Lower lobe of right lung (tissue), 2 donors: Measurements from ENCODE around the gene KCTD1. TPM values are rescaled to one million over a fixed set of nuclear protein-coding genes. Genes with fewer than 3 reads are reported as not detected.

Experiments
- ATAC-seq, 2 donors: fragments of 200-7000 bp; cut with Tn5 transposase; one replicate each; pipeline ENCODE4 v1.9.1; 2020 to 2022; ENCODE audit warnings: mild to moderate bottlenecking in 2 of 2, moderate library complexity in 2 of 2
- DNase-seq: peaks from one replicate; pipeline ENCODE4 v3.0.0-alpha.2; 2020
- H3K27ac ChIP-seq: fragments of 200-600 bp; one replicate; pipeline ENCODE4 v1.8.0; 2022
- H3K27me3 ChIP-seq: fragments of 200-600 bp; one replicate; pipeline ENCODE4 v1.8.0; 2022; ENCODE audit warnings: low read depth
- H3K36me3 ChIP-seq: fragments of 200-600 bp; one replicate; pipeline ENCODE4 v1.8.0; 2022; ENCODE audit warnings: mild to moderate bottlenecking
- H3K4me1 ChIP-seq: fragments of 200-600 bp; one replicate; pipeline ENCODE4 v1.8.0; 2022
- H3K4me3 ChIP-seq: fragments of 200-600 bp; one replicate; pipeline ENCODE4 v1.8.0; 2022; ENCODE audit warnings: mild to moderate bottlenecking
- H3K9me3 ChIP-seq: fragments of 200-600 bp; one replicate; pipeline ENCODE4 v1.8.0; 2022
- intact Hi-C: fragments of 100-400 bp; cut with DNase I; formaldehyde crosslinking; loops from one replicate; pipeline ENCODE4 v1.11.0; 2022
- total RNA-seq: library from RNA; stranded (reverse); fragmentation: NEBNext Ultra II Directional; extraction: Animal tissue kit (Norgen Biotek cat#: 25700); gene quantifications from one replicate; pipeline ENCODE4 v1.2.1, GENCODE V29; 2021
- TF ChIP-seq, protein P1 (sequence below): fragments of 200-600 bp; IDR thresholded peaks from one replicate; pipeline ENCODE4 v1.8.0; 2022; ENCODE audit warnings: antibody characterized with exemption, mild to moderate bottlenecking
- donor health status: DM: no; HTN: yes; CAD: no; lungs with severe emphysema.

The KCTD1 gene
- total RNA-seq, 1 donor from 2014 or later, result 9.0 TPM

DNA sequence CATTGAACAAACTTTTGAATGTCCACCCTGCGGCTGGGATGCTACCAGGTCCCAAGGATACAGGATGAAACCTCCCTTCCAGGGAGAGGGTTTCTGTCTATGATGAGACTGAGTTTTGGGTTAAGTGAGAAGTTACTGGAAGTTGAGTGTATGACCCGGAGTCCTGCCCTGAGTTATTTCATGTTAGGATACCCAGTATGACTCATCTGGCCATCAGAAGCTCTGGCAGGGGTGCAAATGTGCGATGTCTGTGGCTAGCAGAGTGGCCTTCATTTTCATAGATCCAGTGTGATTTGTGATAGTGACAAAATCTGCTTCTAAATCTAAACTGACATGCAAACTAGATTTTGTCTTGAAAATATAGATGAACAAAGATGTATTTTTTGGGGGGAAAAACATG lies 55.3 kb downstream of the KCTD1 start:
- Histone ChIP-seq H3K27ac (no peak overlapping the region), H3K36me3 (no peaks in the 10 kb centered on the region), H3K27me3 (no peaks in the 10 kb centered on the region), H3K4me3 (no peak overlapping the region), H3K9me3 (no peaks in the 10 kb centered on the region), H3K4me1 (no peaks in the 10 kb centered on the region)
- TF ChIP-seq, protein P1, sequence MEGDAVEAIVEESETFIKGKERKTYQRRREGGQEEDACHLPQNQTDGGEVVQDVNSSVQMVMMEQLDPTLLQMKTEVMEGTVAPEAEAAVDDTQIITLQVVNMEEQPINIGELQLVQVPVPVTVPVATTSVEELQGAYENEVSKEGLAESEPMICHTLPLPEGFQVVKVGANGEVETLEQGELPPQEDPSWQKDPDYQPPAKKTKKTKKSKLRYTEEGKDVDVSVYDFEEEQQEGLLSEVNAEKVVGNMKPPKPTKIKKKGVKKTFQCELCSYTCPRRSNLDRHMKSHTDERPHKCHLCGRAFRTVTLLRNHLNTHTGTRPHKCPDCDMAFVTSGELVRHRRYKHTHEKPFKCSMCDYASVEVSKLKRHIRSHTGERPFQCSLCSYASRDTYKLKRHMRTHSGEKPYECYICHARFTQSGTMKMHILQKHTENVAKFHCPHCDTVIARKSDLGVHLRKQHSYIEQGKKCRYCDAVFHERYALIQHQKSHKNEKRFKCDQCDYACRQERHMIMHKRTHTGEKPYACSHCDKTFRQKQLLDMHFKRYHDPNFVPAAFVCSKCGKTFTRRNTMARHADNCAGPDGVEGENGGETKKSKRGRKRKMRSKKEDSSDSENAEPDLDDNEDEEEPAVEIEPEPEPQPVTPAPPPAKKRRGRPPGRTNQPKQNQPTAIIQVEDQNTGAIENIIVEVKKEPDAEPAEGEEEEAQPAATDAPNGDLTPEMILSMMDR, result no peak
- intact Hi-C loops, result no loop called here
- no peak for ATAC-seq
- DNase-seq, result no peak

DNA sequence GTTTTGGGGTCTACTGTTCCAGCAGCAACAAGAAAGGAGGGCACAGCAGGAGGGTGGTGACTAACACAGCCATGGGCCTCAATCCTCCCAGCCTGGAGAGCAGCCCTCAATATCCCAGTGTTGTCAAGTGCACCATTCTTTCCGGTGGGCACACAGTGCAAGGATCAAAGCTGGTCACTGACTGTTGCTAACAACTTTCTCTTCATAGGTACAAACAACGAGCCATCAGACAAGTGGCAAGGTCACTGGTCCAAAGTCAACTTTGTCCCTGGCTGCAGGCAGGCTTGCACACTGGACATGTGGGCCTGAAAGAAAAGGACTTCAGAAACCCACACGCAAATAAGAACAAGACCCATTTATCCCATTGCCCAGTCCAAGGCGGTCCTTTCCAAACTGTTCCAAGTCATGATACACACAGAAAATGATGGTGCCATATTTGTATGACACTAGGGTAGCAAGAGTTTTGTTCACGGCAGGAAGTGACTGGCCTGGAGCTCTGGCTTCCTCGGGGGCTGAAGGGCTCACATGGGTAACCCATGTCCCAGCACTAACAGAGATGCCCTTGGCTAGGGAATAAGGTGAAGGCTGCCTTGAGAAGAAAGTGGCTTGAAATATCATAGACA lies 57.0 kb downstream of the KCTD1 start:
- DNase-seq, result no peak
- Histone ChIP-seq H3K27me3 (no peaks in the 10 kb centered on the region), H3K27ac (no peak overlapping the region), H3K4me1 (no peaks in the 10 kb centered on the region), H3K36me3 (no peaks in the 10 kb centered on the region), H3K4me3 (no peak overlapping the region), H3K9me3 (no peaks in the 10 kb centered on the region)
- no peak for ATAC-seq
- intact Hi-C loops, result no loop called here
- TF ChIP-seq, protein P1, result no peak

- Histone ChIP-seq H3K4me3 (no peak overlapping the region), H3K36me3 (no peaks in the 10 kb centered on the region), H3K27me3 (no peaks in the 10 kb centered on the region), H3K9me3 (no peaks in the 10 kb centered on the region), H3K4me1 (no peaks in the 10 kb centered on the region), H3K27ac (no peak overlapping the region)
- TF ChIP-seq, protein P1, result no peak
- DNase-seq, result no peak
- no peak for ATAC-seq
- intact Hi-C loops, result no loop called here
Observed at GRCh38 chr18:26489881-26490280, 58.5 kb downstream of the KCTD1 start.

GRCh38 chr18:26489191-26489590 lies 59.2 kb downstream of the KCTD1 start:
- no peaks in the 10 kb centered on the region for H3K27me3 ChIP-seq
- no peak overlapping the region for H3K4me3 ChIP-seq
- no peaks in the 10 kb centered on the region for H3K36me3 ChIP-seq
- TF ChIP-seq, protein P1, result no peak
- no peak for ATAC-seq
- no peaks in the 10 kb centered on the region for H3K9me3 ChIP-seq
- no peak overlapping the region for H3K27ac ChIP-seq
- intact Hi-C loops, result no loop called here
- no peaks in the 10 kb centered on the region for H3K4me1 ChIP-seq
- DNase-seq, result no peak

DNA sequence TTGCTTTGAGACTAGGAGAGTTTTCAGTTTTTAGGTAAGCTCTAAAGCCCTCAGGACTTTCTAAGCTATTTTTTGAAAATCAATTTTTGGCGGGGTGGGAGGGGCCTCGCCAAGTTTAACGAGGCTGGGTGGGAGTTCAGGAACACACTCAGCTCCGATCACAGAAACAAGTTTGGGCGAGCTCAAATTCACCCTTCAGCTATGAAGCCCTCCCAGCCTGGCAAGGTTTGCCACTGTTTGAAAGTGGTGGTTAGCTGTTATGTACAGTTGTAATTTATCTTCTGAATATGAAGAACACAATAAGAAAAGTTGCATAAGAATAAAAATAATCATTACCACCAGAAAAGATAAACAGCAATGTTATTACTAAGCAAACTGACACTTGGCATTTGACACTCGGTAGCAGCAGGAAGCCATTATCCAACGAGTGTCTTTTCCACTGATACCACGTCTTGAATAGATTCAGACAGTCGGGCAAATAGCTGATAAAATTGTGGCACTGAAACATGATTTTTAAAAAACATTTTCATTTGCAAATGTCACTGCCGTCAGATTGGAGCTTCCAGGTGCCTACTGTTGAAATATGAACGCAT lies 59.8 kb downstream of the KCTD1 start:
- H3K4me3 ChIP-seq, result no peak overlapping the region
- TF ChIP-seq, protein P1, result no peak
- H3K36me3 ChIP-seq, result no peaks in the 10 kb centered on the region
- no peak for DNase-seq
- intact Hi-C loops, result no loop called here
- H3K9me3 ChIP-seq, result no peaks in the 10 kb centered on the region
- no peak for ATAC-seq
- no peaks in the 10 kb centered on the region for H3K4me1 ChIP-seq
- no peaks in the 10 kb centered on the region for H3K27me3 ChIP-seq
- H3K27ac ChIP-seq, result no peak overlapping the region
